HEK293 (cell line): ENCODE measurements around the gene OPCML.

Source experiments
- CTCF ChIA-PET: fragments of 350-600 bp; formaldehyde crosslinking; extraction: SDS; loops from one replicate; lab custom pipeline; 2021; ENCODE audit warnings: antibody characterized with exemption; lab: Yijun Ruan, JAX
- POLR2A ChIA-PET: fragments of 300-600 bp; formaldehyde crosslinking; extraction: SDS; loops from one replicate; lab custom pipeline; 2020; ENCODE audit warnings: antibody characterized with exemption, inconsistent platforms; lab: Yijun Ruan, JAX
- H3K27ac ChIP-seq: fragments of 200-500 bp; sonication (Bioruptor generic); 2 replicates; pipeline ENCODE4 v1.5.1; 2014; ENCODE audit warnings: low read depth, low read length, control low read depth, inconsistent platforms; ENCODE audit errors: extremely low read depth
- H3K36me3 ChIP-seq, 2 experiments: fragments of 200-500 bp in 1 of 2; sonication (Bioruptor generic) in 1 of 2; 1 replicate in 1 of 2; 2 replicates in 1 of 2; pipeline ENCODE4 v1.5.1; 2014 to 2017; ENCODE audit warnings: inconsistent platforms in 2 of 2, low read length in 2 of 2; ENCODE audit not compliant: control insufficient read depth in 2 of 2, insufficient read depth in 1 of 2
- H3K4me1 ChIP-seq: fragments of 200-500 bp; sonication (Bioruptor generic); 2 replicates; pipeline ENCODE4 v1.5.1; 2014; ENCODE audit warnings: mild to moderate bottlenecking, low read length, inconsistent platforms; ENCODE audit not compliant: control insufficient read depth, insufficient read depth
- H3K4me3 ChIP-seq: 2 replicates; pipeline ENCODE4 v1.5.1; 2011; ENCODE audit warnings: low read depth, mild to moderate bottlenecking, control low read depth, low read length, moderate library complexity
- H3K9me3 ChIP-seq: fragments of 200-500 bp; sonication (Bioruptor generic); 2 replicates; pipeline ENCODE4 v1.5.1; 2014; ENCODE audit warnings: low read depth, low read length, inconsistent platforms; ENCODE audit not compliant: control insufficient read depth, insufficient read depth
- GFI1B ChIP-seq: fragments of 450-650 bp; formaldehyde crosslinking; IDR thresholded peaks from 2 replicates; pipeline ENCODE4 v1.5.1; 2016; ENCODE audit warnings: missing biosample characterization, missing genetic modification characterization
- HOXD13 ChIP-seq: sonication (generic); formaldehyde crosslinking; IDR thresholded peaks from 2 replicates; pipeline ENCODE4 v1.8.0; 2022; ENCODE audit warnings: missing genetic modification reagents, borderline replicate concordance
- KLF10 ChIP-seq: fragments of 450-650 bp; IDR thresholded peaks from 2 replicates; pipeline ENCODE4 v1.5.1; 2018; ENCODE audit warnings: missing biosample characterization, mild to moderate bottlenecking, missing genetic modification characterization
- KLF8 ChIP-seq: fragments of 450-650 bp; formaldehyde crosslinking; IDR thresholded peaks from 2 replicates; pipeline ENCODE4 v1.5.1; 2016; ENCODE audit warnings: missing biosample characterization, missing genetic modification characterization
- MEIS1 ChIP-seq: sonication (generic); formaldehyde crosslinking; IDR thresholded peaks from 2 replicates; pipeline ENCODE4 v1.8.1; 2022; ENCODE audit warnings: missing genetic modification reagents, mild to moderate bottlenecking, borderline replicate concordance
- MYNN ChIP-seq: fragments of 450-650 bp; formaldehyde crosslinking; IDR thresholded peaks from 2 replicates; pipeline ENCODE4 v1.5.1; 2016; ENCODE audit warnings: missing biosample characterization, missing genetic modification characterization, borderline replicate concordance
- WT1 ChIP-seq: fragments of 450-650 bp; formaldehyde crosslinking; IDR thresholded peaks from 2 replicates; pipeline ENCODE4 v1.5.1; 2016; ENCODE audit warnings: missing biosample characterization, missing genetic modification characterization
- ZBTB44 ChIP-seq: fragments of 450-650 bp; IDR thresholded peaks from 2 replicates; pipeline ENCODE4 v1.5.1; 2018; ENCODE audit warnings: missing biosample characterization, mild to moderate bottlenecking, missing genetic modification characterization
- ZNF133 ChIP-seq: fragments of 450-650 bp; formaldehyde crosslinking; IDR thresholded peaks from 2 replicates; pipeline ENCODE4 v1.5.1; 2016; ENCODE audit warnings: missing biosample characterization, missing genetic modification characterization
- ZNF16 ChIP-seq: fragments of 450-650 bp; formaldehyde crosslinking; IDR thresholded peaks from 2 replicates; pipeline ENCODE4 v1.5.1; 2016; ENCODE audit warnings: low read depth, missing biosample characterization, missing genetic modification characterization
- ZNF184 ChIP-seq: fragments of 450-650 bp; IDR thresholded peaks from 2 replicates; pipeline ENCODE4 v1.5.1; 2018; ENCODE audit warnings: missing biosample characterization, mild to moderate bottlenecking, missing genetic modification characterization
- ZNF223 ChIP-seq: fragments of 450-650 bp; formaldehyde crosslinking; IDR thresholded peaks from 2 replicates; pipeline ENCODE4 v1.5.1; 2016; ENCODE audit warnings: missing biosample characterization, missing genetic modification characterization
- ZNF274 ChIP-seq, 2 experiments: fragments of 200-500 bp in 1 of 2; fragments of 450-650 bp in 1 of 2; sonication (Bioruptor generic) in 1 of 2; formaldehyde crosslinking in 1 of 2; IDR thresholded peaks; 2 replicates each; pipeline versions ENCODE4 v1.5.1 to v1.6.1; 2014 to 2016; ENCODE audit warnings: borderline replicate concordance in 1 of 2, inconsistent platforms in 1 of 2, low read length in 1 of 2, missing biosample characterization in 1 of 2, missing genetic modification characterization in 1 of 2
- ZNF394 ChIP-seq: fragments of 450-650 bp; formaldehyde crosslinking; IDR thresholded peaks from 2 replicates; pipeline ENCODE4 v1.5.1; 2016; ENCODE audit warnings: missing biosample characterization, missing genetic modification characterization, mild to moderate bottlenecking, moderate library complexity, borderline replicate concordance
- ZNF423 ChIP-seq: fragments of 450-650 bp; formaldehyde crosslinking; IDR thresholded peaks from 2 replicates; pipeline ENCODE4 v1.5.1; 2016; ENCODE audit warnings: missing biosample characterization, missing genetic modification characterization
- ZNF433 ChIP-seq: fragments of 450-650 bp; formaldehyde crosslinking; IDR thresholded peaks from 2 replicates; pipeline ENCODE4 v1.5.1; 2016; ENCODE audit warnings: missing biosample characterization, missing genetic modification characterization, low read depth
- ZNF510 ChIP-seq: fragments of 450-650 bp; formaldehyde crosslinking; IDR thresholded peaks from 2 replicates; pipeline ENCODE4 v1.5.1; 2018; ENCODE audit warnings: mild to moderate bottlenecking, missing genetic modification characterization, missing biosample characterization; ENCODE audit not compliant: insufficient replicate concordance
- ZNF558 ChIP-seq: fragments of 450-650 bp; formaldehyde crosslinking; IDR thresholded peaks from 2 replicates; pipeline ENCODE4 v1.5.1; 2016; ENCODE audit warnings: missing biosample characterization, missing genetic modification characterization
- ZNF626 ChIP-seq: fragments of 450-650 bp; sonication (Bioruptor Pico); formaldehyde crosslinking; IDR thresholded peaks from 2 replicates; pipeline ENCODE4 v1.5.1; 2018; ENCODE audit warnings: missing biosample characterization, missing genetic modification characterization, inconsistent platforms
- ZNF664 ChIP-seq: fragments of 450-650 bp; formaldehyde crosslinking; IDR thresholded peaks from 2 replicates; pipeline ENCODE4 v1.5.1; 2016; ENCODE audit warnings: missing biosample characterization, missing genetic modification characterization
- ZNF677 ChIP-seq: fragments of 450-650 bp; IDR thresholded peaks from 2 replicates; pipeline ENCODE4 v1.5.0; 2018; ENCODE audit warnings: missing biosample characterization, mild to moderate bottlenecking, missing genetic modification characterization, moderate library complexity
- ZNF830 ChIP-seq: fragments of 450-650 bp; IDR thresholded peaks from 2 replicates; pipeline ENCODE4 v1.5.0; 2018; ENCODE audit warnings: missing biosample characterization, missing genetic modification characterization, low read depth, mild to moderate bottlenecking, moderate library complexity
- TF ChIP-seq, protein P1 (sequence below): fragments of 450-650 bp; formaldehyde crosslinking; IDR thresholded peaks from 2 replicates; pipeline ENCODE4 v1.5.0; 2017; ENCODE audit warnings: missing biosample characterization, missing genetic modification characterization, borderline replicate concordance

OPCML gene

GRCh38 chr11:132876705-132877104 lies 655.6 kb downstream of the OPCML start:
- H3K4me3 ChIP-seq: no peak overlapping the region
- no peak for TF ChIP-seq ZNF626
- TF ChIP-seq ZBTB44: no peak
- TF ChIP-seq ZNF394: no peak
- POLR2A ChIA-PET: no interaction called here
- no peaks in the 10 kb centered on the region for H3K4me1 ChIP-seq
- no peak overlapping the region for H3K27ac ChIP-seq
- H3K9me3 ChIP-seq: no peaks in the 10 kb centered on the region
- H3K36me3 ChIP-seq: no peaks in the 10 kb centered on the region
- CTCF ChIA-PET: interaction anchor here (0.7 to 1.5 kb wide), 2 partner anchors 18 to 1146 kb away, joined by 3 to 6 read pairs; no protein-coding TSS in a partner anchor

DNA sequence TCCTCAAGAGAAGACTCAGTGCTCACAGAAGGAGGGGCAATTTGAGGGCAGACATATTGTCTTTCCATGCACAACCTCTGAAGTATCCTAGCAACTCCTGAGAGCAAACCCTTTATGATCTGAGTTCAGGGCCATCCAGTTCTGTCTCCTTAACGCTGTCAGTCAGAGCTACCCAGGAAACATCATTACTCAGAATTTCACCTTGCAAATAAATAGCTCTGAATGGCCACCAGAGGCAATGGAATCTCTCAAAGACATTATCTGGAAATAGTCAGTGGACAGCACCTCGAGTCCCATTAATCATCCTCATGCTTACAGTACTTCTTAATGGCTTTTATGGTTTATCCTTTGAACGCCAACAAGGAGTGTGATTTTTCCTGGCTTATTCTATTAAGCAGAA lies 656.1 kb downstream of the OPCML start:
- H3K9me3 ChIP-seq: no peaks in the 10 kb centered on the region
- ChIA-PET CTCF (interaction anchor here (0.7 to 1.5 kb wide), 2 partner anchors 17 to 1146 kb away, joined by 3 to 6 read pairs; no protein-coding TSS in a partner anchor), POLR2A (no interaction called here)
- no peak overlapping the region for H3K4me3 ChIP-seq
- TF ChIP-seq KLF10 (tag by site-specific recombination) (no peak), GFI1B (tag by site-specific recombination) (no peak), ZNF830 (no peak), ZNF133 (tag by site-specific recombination) (no peak), MEIS1 (CRISPR knock-in tag) (no peak), MYNN (tag by site-specific recombination) (no peak), ZNF558 (tag by site-specific recombination) (no peak), ZNF274 (IDR thresholded peaks at IDR 0.05; ENCODE audit: low read length) (no peak), ZNF274 (tag by site-specific recombination; IDR thresholded peaks at IDR 0.05; ENCODE audit: borderline replicate concordance) (no peak), ZNF223 (tag by site-specific recombination) (no peak), HOXD13 (CRISPR knock-in tag) (no peak), KLF8 (tag by site-specific recombination) (no peak), ZNF184 (no peak), ZNF664 (no peak), ZNF677 (tag by site-specific recombination) (no peak), ZNF510 (tag by site-specific recombination) (no peak), WT1 (tag by site-specific recombination) (no peak), ZNF16 (no peak), ZNF423 (tag by site-specific recombination) (no peak), ZNF433 (tag by site-specific recombination) (no peak)
- TF ChIP-seq, protein P1, sequence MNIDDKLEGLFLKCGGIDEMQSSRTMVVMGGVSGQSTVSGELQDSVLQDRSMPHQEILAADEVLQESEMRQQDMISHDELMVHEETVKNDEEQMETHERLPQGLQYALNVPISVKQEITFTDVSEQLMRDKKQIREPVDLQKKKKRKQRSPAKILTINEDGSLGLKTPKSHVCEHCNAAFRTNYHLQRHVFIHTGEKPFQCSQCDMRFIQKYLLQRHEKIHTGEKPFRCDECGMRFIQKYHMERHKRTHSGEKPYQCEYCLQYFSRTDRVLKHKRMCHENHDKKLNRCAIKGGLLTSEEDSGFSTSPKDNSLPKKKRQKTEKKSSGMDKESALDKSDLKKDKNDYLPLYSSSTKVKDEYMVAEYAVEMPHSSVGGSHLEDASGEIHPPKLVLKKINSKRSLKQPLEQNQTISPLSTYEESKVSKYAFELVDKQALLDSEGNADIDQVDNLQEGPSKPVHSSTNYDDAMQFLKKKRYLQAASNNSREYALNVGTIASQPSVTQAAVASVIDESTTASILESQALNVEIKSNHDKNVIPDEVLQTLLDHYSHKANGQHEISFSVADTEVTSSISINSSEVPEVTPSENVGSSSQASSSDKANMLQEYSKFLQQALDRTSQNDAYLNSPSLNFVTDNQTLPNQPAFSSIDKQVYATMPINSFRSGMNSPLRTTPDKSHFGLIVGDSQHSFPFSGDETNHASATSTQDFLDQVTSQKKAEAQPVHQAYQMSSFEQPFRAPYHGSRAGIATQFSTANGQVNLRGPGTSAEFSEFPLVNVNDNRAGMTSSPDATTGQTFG (tag by site-specific recombination): no peak
- no peaks in the 10 kb centered on the region for H3K4me1 ChIP-seq
- no peak overlapping the region for H3K27ac ChIP-seq
- H3K36me3 ChIP-seq: no peaks in the 10 kb centered on the region
